ENCODE data around the gene SLC26A8. TPM values are rescaled to one million over a fixed set of nuclear protein-coding genes. Genes with fewer than 3 reads are reported as not detected.
"Not testable (repeated sequence)": the region's sequence is repeated elsewhere in the genome, so short reads cannot be mapped to it uniquely, and the experiment has no call there.

The SLC26A8 gene
- total RNA-seq, 1 donor from 2014 or later, result 1.5 TPM

GRCh38 chr6:35926509-35927215 lies 97.8 kb downstream of the SLC26A8 start:
- intact Hi-C loops (cut with DNase I), result loop anchor here (2.0 kb wide), 1 partner anchor 50 kb away; no protein-coding TSS in a partner anchor
- ATAC-seq (no peak), DNase-seq (ENCODE audit: low spot score) (no peak)

GRCh38 chr6:35925961-35926360 lies 98.5 kb downstream of the SLC26A8 start:
- no peak for DNase-seq (ENCODE audit: low spot score)
- ATAC-seq, result no peak
- intact Hi-C loops (cut with DNase I), result loop anchor here (2.0 kb wide), 1 partner anchor 51 kb away; no protein-coding TSS in a partner anchor

- no peak for DNase-seq (ENCODE audit: low spot score)
- intact Hi-C loops (cut with DNase I), result no loop called here
- no peak for ATAC-seq
Observed at GRCh38 chr6:35924146-35924545, 100.3 kb downstream of the SLC26A8 start.

- ATAC-seq, result no peak
- intact Hi-C loops (cut with DNase I), result no loop called here
Observed at GRCh38 chr6:35922139-35922554, 102.3 kb downstream of the SLC26A8 start.

GRCh38 chr6:35920793-35921732 lies 103.4 kb downstream of the SLC26A8 start, which contains the start of gene SRPK1:
TSS of gene SRPK1 (minus strand) at chr6:35921098. CDS start at chr6:35921056, 42 bp downstream.
- DNase-seq (ENCODE audit: low spot score), result peak; percentile 89
- intact Hi-C loops (cut with DNase I), result no loop called here
- peak; percentile 97 for ATAC-seq

More at GRCh38 chr6:35922139-35922554, 102.3 kb downstream of the SLC26A8 start:
- DNase-seq (ENCODE audit: low spot score), result no peak

- intact Hi-C loops (cut with DNase I), result no loop called here
- ATAC-seq (peak; percentile 61), DNase-seq (ENCODE audit: low spot score) (no peak)
Observed at GRCh38 chr6:35919827-35920751, 104.4 kb downstream of the SLC26A8 start.

GRCh38 chr6:35919085-35919826 lies 105.2 kb downstream of the SLC26A8 start:
- intact Hi-C loops (cut with DNase I), result no loop called here
- DNase-seq (ENCODE audit: low spot score) (no peak), ATAC-seq (no peak)

GRCh38 chr6:35916893-35917292 lies 107.5 kb downstream of the SLC26A8 start:
- DNase-seq (ENCODE audit: low spot score); intact Hi-C loops (cut with DNase I); ATAC-seq: not testable (repeated sequence)

GRCh38 chr6:35916056-35916455 lies 108.4 kb downstream of the SLC26A8 start:
- DNase-seq (ENCODE audit: low spot score), result no peak
- intact Hi-C loops (cut with DNase I), result no loop called here
- no peak for ATAC-seq

GRCh38 chr6:35914536-35914935 lies 109.9 kb downstream of the SLC26A8 start:
- DNase-seq (ENCODE audit: low spot score) (no peak), ATAC-seq (no peak)
- intact Hi-C loops (cut with DNase I), result no loop called here

- no peak for DNase-seq (ENCODE audit: low spot score)
- intact Hi-C loops (cut with DNase I), result no loop called here
- no peak for ATAC-seq
Observed at GRCh38 chr6:35911871-35912653, 112.4 kb downstream of the SLC26A8 start.

- intact Hi-C loops (cut with DNase I); ATAC-seq; DNase-seq (ENCODE audit: low spot score): not testable (repeated sequence)
Observed at GRCh38 chr6:35909571-35909970, 114.9 kb downstream of the SLC26A8 start.

- ATAC-seq; intact Hi-C loops (cut with DNase I); DNase-seq (ENCODE audit: low spot score): not testable (repeated sequence)
Observed at GRCh38 chr6:35908753-35909401, 115.6 kb downstream of the SLC26A8 start.

GRCh38 chr6:35907750-35908149 lies 116.7 kb downstream of the SLC26A8 start:
- intact Hi-C loops (cut with DNase I), result no loop called here
- no peak for ATAC-seq
- DNase-seq (ENCODE audit: low spot score), result no peak

GRCh38 chr6:35906499-35906846 lies 118.0 kb downstream of the SLC26A8 start:
- ATAC-seq (no peak), DNase-seq (ENCODE audit: low spot score) (no peak)
- intact Hi-C loops (cut with DNase I), result no loop called here

GRCh38 chr6:35905841-35906498 lies 118.5 kb downstream of the SLC26A8 start:
- ATAC-seq, result no peak
- no peak for DNase-seq (ENCODE audit: low spot score)
- intact Hi-C loops (cut with DNase I), result no loop called here

All from sciatic nerve (tissue), 2 donors.